NK-92 (cell line): ENCODE data around the gene NEURL2.
A peak's percentile ranks its signal among the peaks of the same experiment; 100 is the strongest.
"Not testable (repeated sequence)": the region's sequence is repeated elsewhere in the genome, so short reads cannot be mapped to it uniquely, and the experiment has no call there.

Experiments
- DNase-seq: peaks from one replicate; lab custom pipeline; 2025; ENCODE audit not compliant: unreplicated experiment; lab: John Stamatoyannopoulos, UW

Gene NEURL2, protein sequence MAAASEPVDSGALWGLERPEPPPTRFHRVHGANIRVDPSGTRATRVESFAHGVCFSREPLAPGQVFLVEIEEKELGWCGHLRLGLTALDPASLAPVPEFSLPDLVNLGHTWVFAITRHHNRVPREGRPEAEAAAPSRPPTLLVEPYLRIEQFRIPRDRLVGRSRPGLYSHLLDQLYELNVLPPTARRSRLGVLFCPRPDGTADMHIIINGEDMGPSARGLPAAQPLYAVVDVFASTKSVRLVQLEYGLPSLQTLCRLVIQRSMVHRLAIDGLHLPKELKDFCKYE

DNA sequence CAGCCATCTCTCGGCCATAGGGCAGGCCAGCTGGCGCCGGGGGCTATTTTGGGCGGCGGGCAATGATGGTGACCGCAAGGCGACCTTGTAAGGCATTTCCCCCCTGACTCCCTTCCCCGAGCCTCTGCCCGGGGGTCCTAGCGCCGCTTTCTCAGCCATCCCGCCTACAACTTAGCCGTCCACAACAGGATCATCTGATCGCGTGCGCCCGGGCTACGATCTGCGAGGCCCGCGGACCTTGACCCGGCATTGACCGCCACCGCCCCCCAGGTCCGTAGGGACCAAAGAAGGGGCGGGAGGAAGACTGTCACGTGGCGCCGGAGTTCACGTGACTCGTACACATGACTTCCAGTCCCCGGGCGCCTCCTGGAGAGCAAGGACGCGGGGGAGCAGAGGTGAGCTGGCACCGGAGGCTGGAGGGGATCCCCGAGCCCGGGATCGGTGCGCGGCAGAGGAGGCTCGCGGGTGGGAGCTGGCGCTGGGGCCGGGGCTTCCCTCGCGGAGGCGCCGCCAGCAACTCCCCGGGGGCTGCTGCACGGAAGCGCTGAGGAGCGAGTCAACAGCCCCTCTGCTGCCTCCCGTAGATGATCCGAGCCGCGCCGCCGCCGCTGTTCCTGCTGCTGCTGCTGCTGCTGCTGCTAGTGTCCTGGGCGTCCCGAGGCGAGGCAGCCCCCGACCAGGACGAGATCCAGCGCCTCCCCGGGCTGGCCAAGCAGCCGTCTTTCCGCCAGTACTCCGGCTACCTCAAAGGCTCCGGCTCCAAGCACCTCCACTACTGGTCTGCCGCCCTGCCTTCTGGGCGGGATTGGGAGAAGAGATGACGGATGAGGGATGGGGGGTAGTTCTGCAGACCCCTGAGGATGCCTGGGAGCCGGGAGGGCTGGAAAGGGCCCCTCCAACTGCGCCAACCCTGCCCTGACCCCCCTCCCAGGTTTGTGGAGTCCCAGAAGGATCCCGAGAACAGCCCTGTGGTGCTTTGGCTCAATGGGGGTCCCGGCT, at the start of gene NEURL2, which contains the start of gene CTSA:
TSS of gene NEURL2 (minus strand) at position 224 of the 999 bp plus-strand sequence. CDS start at position 7, 217 bp downstream.
TSS of gene CTSA (plus strand) at position 351 of the 999 bp plus-strand sequence. CDS start at position 585, 234 bp downstream.
- DNase-seq, result no peak

DNA sequence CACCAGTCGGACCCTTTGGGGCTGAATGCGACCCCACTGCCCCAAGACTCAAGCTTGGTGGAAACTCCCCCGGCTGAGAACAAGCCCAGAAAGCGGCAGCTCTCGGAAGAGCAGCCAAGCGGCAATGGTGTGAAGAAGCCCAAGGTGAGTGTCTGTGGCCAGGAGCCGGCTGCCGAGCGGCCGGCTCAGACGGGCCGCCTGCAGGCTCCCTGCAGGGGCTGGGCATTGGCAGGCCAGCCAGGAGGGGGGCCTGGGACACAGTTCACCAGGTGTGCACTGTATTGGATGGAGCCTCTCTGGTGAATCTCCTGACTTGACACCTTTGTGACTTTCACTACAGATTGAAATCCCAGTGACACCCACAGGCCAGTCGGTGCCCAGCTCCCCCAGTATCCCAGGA, 49.5 kb upstream of the NEURL2 start:
- no peak for DNase-seq

DNA sequence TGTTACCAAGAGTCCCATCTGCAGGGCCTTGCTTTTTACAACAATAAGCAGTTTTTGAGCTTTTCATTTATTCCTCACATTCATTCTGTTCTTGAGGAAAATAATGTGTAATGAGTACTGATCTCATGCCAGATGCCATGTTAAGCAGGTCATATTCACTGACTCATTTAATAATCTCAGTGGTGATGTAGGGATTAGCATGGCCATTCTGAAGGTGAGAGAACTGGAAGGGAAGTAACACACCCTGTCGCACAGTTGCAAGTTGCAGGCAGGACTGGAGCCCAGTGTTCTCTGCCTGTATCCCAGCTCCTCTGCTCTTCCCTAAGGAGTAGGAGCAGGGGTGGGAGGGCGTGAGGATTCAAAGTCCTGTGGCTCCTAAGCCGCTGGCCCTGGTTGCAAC, 49.0 kb upstream of the NEURL2 start:
- no peak for DNase-seq

DNA sequence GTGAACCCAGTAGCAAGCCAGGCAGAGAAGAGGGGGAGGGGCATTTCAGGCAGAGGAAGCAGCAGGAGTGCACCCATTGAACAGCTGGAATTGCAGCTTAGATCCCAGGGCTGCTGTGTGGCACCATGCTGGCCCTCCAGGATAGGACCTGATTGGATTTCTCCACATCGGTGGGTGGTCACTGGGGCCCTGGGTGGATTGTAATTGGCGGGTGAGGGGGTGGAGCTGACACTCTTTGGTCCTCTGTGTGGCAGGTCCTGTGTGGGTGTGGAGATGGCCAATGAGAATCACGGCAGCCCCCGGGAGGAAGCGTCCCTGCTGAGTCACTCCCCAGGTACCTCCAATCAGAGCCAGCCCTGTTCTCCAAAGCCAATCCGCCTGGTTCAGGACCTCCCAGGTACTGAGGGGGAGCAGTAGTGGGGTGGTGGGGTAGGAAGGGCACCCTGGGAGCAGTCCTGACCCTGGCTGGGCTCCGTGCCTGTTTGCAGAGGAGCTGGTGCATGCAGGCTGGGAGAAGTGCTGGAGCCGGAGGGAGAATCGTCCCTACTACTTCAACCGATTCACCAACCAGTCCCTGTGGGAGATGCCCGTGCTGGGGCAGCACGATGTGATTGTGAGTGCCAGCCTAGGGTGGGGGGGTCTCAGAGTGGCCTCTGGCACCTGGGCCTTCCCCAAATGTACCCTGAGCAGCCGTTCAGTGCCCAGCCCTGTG, 47.9 kb upstream of the NEURL2 start:
- no peak for DNase-seq

DNA sequence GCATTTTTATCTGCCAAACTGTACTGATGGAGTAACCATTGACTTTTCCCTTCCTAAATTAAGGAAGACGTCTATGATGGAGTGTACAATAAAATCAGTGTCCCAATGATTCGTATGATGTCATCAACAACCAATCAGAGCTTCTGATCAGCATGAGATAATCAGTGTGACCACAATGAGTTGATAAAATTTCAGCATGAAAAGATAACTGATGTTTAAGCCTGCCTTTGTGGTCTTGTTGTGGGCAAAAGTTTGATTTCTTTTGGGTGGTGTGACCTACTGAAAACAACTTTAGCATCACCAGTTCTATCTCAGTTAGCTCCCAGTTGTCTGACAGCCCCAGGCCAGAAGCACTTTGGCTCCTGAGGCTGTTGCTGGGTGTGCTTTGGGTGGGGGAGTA, 46.8 kb upstream of the NEURL2 start:
- no peak for DNase-seq

DNA sequence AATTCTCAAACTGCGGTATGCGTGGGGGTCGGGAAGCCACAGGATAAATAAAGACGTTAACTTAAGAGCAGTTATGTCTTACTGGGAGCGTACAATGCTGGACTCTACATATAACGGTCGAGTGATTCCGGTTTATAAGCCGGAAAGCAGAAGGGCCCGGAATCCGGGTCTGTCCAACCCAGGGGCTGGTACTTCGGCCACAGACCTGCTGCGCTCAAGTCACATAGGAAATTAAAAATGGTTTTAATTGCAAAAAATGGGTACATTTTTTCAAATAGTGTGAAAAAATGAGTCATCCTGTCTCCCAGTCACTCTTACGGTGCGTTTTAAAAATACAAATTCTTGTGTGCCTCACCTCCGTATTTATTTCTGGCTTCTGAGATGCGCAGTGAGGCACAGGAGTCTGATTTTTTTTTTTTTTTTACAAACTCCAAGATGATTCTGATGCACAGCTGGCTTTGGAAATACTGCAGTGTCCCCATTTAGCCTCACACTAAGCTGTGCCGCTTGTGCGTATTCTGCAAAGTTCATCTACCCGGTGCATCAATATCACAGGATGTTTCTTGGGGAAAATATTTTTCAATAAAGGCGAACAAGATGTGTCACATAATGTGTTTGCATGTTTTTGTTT, 44.5 kb upstream of the NEURL2 start:
- no peak for DNase-seq

DNA sequence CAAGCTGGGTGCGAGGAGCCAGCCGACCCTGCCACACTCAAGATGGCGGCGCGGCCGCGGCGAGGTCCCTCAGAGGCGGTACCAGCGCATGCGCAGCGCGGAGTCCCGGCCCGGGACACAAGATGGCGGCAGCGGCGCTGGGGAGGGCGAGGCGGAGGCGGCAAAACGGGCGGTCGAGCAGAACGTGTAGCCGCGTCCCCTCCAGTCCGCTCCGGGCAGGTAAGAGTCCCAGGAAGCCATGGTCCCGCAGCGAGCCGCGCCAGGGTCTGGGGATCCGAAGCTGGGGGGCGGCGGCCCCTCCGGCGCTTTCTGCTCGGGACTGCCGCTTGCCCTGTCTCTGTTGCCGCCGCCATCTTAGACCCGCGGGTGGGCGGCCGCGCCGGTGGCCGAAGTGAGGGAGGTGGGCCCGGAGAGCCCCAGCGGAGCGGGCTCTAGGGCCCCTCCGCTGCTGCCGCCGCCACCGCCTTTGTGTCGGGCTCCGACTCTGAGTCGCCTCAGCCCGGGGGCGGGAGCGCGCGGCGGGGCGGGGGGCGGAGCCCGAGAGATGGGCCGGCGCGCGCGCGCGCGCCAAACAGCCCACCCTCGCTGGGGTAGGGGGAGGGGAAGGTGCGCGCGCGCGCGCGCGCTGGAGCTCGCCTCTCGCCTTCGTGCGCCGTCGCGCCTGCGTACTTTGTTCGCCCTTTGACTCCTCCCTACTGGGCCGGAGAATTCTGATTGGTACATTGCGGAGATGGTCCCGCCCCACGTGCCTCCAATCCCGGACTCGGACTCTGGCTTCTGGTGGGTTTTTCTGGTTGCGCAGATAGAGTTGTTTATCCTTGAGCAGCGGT, 43.8 kb upstream of the NEURL2 start, which contains the start of gene PCIF1:
TSS of gene PCIF1 (plus strand) at position 98 of the 830 bp plus-strand sequence. CDS start 4,317 bp downstream, outside the sequence.
- DNase-seq, result peak; percentile 69

DNA sequence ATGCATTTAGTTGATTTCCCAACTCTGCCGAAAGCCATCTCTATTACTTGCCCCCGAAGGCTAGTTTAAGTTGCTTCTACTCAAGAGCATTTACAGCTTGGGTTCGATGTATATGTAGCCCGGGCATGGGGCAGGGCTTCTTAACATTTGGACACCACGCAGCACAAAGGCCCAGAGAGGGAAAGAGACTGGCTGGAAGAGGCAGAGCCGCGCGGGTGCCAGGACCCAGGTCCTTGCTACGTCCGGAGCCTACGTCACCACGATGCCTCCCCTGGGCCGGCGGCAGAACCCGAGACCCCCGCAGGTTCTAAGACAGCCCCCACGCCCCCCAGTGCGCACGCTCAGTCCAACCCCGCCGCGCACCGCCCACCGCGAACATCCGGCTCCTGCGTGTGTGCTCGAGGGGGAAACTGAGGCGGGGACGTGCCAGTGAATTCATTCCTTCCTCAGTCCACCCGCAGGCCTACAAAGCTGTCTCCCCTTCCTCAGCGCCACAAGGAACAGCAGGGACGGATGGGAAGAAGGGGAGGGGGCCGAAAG, 43.1 kb upstream of the NEURL2 start:
- DNase-seq, result no peak

DNA sequence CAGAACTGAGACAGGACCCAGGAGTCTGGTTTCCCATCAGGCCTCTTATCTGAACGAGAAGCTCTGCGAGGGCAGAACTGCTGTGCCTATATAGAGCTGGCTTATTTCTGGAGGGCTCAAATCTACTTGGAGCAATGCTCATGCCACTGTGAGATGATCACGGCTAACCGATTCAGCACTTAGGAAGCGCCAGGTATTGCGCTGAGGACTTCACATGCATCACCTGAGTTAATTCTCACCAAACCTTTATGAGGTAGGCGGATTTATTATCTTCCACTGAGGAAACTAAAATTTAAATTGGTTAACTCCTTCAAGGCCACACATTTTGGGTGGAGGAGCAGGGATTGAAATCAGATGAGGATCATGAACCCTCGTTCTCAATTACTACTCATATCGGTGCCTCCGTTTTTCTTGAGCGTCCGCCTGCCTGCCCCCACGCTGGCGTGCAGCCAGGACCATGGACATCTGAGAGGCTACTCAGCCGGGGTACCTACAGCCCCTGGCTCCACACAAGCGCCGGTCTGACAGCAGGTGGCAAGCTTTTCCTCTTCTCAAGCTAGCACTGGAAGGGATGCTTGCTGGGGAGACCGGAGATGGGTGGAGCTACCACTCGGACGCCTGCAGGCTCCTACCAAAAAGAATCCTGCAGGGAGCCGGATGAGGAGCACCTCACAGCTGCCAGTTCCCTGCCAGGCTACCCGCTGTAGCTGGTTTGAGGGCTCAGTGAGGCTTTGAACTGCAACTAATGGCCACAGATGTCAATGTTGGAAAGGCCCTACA, 42.4 kb upstream of the NEURL2 start:
- DNase-seq, result no peak

DNA sequence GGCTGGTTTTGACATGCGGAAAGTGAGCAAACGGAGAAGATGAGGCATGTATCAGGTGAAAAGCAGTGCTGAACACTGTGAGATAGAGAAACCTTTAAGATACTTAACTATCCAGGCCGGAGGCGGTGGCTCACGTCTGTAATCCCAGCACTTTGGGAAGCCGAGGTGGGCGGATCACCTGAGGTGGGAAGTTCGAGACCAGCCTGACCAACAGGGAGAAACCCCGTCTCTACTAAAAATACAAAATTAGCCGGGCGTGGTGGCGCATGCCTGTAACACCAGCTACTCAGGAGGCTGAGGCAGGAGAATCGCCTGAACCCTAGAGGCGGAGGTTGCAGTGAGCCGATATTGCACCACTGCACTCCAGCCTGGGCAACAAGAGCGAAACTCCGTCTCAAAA, 40.7 kb upstream of the NEURL2 start:
- not testable (repeated sequence) for DNase-seq

DNA sequence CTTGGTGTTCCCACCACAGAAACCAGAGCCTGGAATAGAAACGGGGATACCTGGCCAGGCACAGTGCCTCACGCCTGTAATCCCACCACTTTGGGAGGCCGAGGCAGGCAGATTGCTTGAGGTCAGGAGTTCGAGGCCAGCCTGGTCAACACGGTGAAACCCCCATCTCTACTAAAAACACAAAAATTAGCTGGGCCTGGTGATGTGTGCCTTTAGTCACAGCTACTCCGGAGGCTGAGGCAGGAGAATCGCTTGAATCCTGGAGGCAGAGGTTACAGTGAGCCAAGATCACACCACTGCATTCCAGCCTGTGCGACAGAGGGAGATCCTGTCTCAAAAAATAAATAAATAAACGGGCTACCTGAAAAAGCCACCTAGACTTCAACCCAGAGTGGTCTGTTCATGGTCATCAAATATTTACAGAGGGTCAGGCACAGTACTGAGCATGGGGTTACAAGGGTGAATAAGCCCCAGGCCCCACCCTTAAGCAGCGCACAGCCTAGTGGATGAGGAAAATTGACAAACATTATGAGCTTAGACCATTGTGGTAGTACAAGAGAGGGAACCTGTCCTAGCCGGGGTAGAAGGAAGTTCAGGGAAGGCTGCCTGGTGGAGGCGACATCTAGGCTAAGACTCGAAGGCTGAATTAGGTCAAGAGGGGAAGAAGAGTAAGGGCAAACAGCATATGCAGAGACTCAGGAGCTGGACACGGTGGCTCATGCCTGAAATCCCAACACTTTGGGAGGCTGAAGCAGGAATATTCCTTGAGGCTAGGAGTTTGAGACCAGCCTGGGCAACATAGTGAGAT, 36.3 kb upstream of the NEURL2 start:
- DNase-seq, result no peak

DNA sequence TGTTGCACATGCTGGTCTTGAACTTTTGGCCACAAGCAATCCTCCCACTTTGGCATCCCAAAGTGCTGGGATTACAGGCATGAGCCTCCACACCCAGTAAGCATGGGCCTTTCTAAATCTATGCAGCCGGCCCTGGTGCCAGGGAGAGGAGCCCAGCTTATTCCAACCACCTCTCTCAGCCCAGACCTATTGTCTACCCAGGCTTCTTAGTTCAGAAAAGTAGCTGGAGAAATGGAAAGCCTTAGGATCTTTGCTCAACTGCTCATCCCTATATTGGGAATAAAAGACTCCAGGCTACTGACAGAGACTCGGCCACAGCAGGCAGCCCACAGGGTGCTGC, 35.7 kb upstream of the NEURL2 start:
- DNase-seq, result no peak

DNA sequence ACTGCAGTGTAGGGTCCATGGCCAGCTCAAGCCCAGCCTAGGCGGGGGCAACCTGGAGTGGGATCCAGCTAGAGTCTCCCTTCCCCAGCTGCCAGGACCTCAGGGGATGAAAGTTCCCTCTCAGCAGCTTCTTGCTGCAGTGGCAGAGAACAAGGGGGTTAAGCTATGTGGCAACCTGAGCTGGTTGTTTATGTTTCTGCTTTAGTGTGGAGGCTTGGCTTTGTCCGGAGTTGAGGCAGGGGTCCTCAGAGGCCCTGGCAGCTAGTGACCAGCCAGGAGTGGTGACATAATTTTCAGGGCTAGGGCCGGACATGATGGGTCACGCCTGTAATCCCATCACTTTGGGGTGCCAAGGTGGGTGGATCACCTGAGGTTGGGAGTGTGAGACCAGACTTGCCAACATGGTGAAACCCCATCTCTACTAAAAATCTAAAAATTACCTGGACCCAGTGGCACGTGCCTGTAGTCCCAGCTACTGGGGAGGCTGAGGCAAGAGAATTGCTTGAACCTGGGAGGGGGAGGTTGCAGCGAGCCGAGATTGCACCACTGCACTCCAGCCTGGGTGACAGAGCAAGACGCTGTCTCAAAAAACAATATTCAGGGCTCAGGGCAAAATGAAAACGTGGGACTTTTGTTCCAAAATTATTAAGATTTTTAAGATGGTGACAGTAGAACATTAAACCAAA, 35.0 kb upstream of the NEURL2 start:
- no peak for DNase-seq

DNA sequence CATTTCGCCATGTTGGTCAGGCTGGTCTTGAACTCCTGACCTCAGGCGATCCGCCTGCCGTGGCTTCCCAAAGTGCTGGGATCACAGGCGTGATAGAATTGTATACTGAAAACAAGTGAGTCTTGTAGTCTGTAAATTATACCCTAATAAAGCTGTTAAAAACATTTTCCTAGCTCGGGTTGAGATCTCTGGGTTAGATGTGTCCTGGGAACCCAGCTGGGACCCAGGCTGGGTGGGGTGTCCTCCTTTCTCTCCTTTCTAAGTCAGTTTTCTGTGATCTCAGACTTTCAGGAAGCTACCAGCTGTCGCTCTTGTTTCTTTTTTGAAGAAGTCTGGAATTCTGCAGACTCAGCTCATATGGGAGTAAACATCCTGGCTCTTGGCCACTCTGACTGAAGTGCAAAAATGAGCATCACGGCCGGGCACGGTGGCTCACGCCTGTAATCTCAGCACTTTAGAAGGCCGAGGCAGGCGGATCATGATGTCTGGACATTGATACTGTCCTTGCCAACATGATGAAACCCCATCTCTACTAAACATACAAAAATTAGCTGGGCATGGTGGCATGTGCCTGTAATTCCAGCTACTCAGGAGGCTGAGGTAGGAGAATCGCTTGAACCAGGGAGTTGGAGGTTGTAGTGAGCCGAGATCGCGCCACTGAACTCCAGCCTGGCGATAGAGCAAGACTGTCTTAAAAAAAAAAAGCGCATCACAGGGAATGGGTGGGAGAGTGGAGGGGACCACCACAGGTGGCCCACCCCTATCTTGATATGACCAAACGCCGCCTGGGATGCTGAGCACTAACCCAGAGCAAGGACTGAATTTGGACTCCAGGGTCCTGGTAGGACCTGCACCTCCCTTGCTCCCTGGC, 33.6 kb upstream of the NEURL2 start:
- DNase-seq, result no peak

DNA sequence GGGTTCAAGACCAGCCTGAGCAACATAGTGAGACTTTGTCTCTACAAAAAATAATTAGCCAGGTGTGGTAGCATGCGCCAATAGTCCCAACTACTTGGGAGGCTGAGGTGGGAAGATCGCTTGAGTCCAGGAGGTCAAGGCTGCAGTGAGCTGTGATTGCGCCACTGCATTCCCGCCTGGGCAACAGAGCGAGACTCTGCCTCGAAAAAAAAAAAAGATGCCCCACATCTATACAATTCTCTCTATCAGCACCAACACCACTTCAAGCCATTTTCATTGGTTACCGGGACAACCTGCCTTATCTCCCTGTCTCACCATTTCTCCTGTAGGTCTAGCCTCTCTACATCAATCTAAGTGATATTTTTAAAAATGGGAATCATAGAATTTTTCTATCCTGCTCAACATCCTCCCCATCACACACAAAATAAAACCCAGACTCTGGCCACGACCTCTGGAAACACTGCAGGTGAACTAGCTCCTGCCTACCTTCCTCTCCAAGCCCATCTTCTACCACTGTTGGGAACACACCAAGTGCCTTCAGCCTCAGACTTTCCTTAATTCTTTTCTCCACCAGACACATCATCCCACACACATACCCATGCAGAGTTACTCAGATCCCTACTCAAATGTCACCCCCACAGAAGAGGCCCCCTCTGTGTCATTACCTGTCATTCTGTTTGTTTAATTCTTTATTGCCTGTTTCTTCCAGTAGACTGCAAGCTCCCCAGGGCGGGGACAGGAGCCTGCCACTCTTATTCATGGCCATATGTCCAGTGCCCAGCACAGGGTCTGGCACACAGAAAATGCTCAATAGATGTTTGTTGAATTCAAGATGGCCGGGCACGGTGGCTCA, 30.6 kb upstream of the NEURL2 start:
- no peak for DNase-seq
